ENCODE measurements around the gene AGBL4.

DNA sequence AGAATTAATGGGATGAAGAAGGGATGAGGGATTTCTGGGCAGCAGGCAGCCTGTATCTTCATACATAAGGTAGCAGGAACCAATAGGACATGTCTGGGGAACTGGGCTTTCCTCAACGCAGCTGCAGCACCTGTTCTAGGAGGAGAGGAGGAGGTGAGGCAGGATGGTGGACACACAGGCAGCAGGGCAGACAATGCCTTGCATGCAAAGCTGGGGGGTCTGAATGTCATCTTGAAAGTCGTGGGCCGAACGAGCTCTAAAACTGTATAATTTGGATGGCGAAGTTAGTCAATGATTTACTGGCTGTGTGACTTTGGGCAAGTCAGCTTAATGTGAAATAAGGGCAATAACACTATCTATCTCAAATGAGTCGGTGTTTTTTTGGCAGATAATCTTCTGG lies 1371.4 kb downstream of the AGBL4 start:
- TF ChIP-seq, protein P1, sequence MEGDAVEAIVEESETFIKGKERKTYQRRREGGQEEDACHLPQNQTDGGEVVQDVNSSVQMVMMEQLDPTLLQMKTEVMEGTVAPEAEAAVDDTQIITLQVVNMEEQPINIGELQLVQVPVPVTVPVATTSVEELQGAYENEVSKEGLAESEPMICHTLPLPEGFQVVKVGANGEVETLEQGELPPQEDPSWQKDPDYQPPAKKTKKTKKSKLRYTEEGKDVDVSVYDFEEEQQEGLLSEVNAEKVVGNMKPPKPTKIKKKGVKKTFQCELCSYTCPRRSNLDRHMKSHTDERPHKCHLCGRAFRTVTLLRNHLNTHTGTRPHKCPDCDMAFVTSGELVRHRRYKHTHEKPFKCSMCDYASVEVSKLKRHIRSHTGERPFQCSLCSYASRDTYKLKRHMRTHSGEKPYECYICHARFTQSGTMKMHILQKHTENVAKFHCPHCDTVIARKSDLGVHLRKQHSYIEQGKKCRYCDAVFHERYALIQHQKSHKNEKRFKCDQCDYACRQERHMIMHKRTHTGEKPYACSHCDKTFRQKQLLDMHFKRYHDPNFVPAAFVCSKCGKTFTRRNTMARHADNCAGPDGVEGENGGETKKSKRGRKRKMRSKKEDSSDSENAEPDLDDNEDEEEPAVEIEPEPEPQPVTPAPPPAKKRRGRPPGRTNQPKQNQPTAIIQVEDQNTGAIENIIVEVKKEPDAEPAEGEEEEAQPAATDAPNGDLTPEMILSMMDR (IDR thresholded peaks at IDR 0.05), result no peak
- TF ChIP-seq POLR2A (IDR thresholded peaks at IDR 0.05), result no peak
